Stimulated activated memory B cell treated with anti-CD40 and anti-IgM and Interleukin-4, amounts not matched to agents 10 μg/mL and 1 μg/mL and 100 μg/mL, for 72 hours (primary cell): ENCODE results near the gene ACTN2.
A peak's percentile ranks its signal among the peaks of the same experiment; 100 is the strongest.

Source experiments
- ATAC-seq: fragments of 150-1000 bp; cut with Tn5 transposase; 2 replicates; pipeline ENCODE4 v1.10.0; 2021
- H3K27ac Mint-ChIP-seq: one replicate; pipeline ENCODE4 v1.8.0; 2022; ENCODE audit warnings: mild to moderate bottlenecking, mixed read lengths
- H3K27me3 Mint-ChIP-seq: one replicate; pipeline ENCODE4 v1.8.0; 2022; ENCODE audit warnings: mixed read lengths
- H3K36me3 Mint-ChIP-seq: one replicate; pipeline ENCODE4 v1.8.0; 2022; ENCODE audit warnings: mixed read lengths
- H3K4me1 Mint-ChIP-seq: one replicate; pipeline ENCODE4 v1.8.0; 2022; ENCODE audit warnings: mixed read lengths
- H3K4me3 Mint-ChIP-seq: one replicate; pipeline ENCODE4 v1.8.0; 2022; ENCODE audit warnings: mild to moderate bottlenecking, moderate library complexity, mixed read lengths
- H3K9me3 Mint-ChIP-seq: one replicate; pipeline ENCODE4 v1.8.0; 2022; ENCODE audit warnings: mixed read lengths

ACTN2 gene

DNA sequence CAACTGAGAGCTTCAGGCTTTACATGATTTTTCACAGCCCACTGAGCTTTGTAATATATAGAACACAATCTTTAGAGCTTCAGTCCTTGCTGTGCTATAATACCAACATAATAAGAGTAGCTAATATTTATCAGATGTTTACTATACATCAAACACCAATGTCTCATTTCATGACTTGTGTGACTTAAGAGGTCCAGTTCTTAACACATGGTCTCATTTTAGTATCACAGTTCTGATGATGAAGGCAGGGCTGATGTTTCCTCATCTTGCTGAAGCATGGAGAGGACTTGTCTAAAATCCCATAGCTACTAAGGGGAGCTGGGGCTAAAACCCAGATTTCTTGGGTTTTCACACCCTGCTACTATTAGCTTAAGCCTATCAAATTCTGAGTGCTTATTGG lies 114.3 kb downstream of the ACTN2 start:
- Mint-ChIP-seq H3K9me3 (no peaks in the 10 kb centered on the region), H3K27me3 (no peaks in the 10 kb centered on the region), H3K4me1 (peaks cover 56% of the 10 kb centered on the region), H3K4me3 (no peak overlapping the region), H3K36me3 (peaks cover 33% of the 10 kb centered on the region), H3K27ac (no peak overlapping the region)
- ATAC-seq, result no peak

DNA sequence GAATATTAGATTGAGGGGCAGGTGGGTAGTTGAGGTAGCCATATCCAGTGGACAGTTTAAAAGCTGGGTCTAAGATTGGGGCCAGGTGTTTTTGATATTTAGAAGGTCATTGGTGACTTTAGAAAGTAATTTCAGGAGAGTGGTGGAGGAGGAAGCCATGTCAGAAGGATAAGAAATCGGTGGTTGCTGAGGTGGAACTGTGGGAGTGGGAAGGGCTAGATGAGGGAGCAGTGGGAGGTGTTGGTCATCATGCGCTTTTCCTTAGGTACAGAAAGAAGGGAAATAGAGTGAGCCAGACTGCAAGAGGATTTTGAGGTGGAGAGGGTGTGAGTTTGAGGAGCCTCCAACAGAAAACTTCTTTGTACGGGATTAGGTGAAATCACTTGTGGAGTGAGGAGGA lies 116.0 kb downstream of the ACTN2 start:
- Mint-ChIP-seq H3K27ac (peak overlapping the region; percentile 6), H3K36me3 (peaks cover 42% of the 10 kb centered on the region), H3K4me1 (peaks cover 44% of the 10 kb centered on the region), H3K9me3 (no peaks in the 10 kb centered on the region), H3K27me3 (no peaks in the 10 kb centered on the region), H3K4me3 (no peak overlapping the region)
- no peak for ATAC-seq

DNA sequence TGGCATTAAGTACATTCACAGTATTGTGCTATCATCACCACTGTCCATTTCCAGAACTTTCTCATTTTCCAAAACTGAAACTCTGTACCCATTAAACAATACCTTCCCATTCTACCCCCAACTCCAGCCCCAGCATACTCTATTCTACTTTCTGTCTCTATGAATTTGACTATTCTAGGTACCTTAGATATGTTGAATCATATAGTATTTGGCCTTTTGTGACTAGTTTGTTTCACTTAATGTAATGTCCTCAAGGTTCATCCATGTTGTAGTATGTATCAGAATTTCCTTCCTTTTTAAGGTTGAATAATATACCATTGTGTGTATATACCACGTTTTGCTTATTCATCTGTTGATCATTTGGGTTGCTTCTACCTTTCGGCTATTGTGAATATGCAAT lies 120.3 kb downstream of the ACTN2 start:
- ATAC-seq, result no peak
- H3K36me3 Mint-ChIP-seq, result peaks cover 59% of the 10 kb centered on the region

DNA sequence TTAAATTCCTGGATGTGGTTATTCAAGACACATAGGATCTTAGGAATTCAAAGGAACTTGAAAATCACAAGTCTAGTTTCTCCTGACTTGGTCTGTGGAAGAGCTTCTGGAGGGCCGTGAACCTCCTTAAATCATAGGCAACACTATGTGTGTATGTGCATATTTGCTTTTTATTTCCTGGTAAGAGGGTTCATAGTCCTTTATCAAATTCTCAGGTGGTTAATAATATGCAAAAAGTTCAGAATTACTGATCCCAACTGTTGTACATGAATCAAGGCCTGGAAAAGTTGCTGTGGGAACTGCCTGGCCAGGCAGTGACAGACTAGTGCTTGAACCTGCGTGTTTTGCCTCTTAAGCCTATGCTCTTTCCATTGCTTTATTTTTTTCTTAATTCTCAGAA lies 121.7 kb downstream of the ACTN2 start:
- no peak for ATAC-seq
- H3K4me3 Mint-ChIP-seq, result no peak overlapping the region
- no peaks in the 10 kb centered on the region for H3K27me3 Mint-ChIP-seq
- no peaks in the 10 kb centered on the region for H3K9me3 Mint-ChIP-seq
- no peak overlapping the region for H3K27ac Mint-ChIP-seq
- H3K36me3 Mint-ChIP-seq, result peaks cover 54% of the 10 kb centered on the region
- H3K4me1 Mint-ChIP-seq, result peaks cover 7% of the 10 kb centered on the region

More for the DNA sequence above, 120.3 kb downstream of the ACTN2 start:
- Mint-ChIP-seq H3K4me1 (peaks cover 21% of the 10 kb centered on the region), H3K27ac (no peak overlapping the region), H3K27me3 (no peaks in the 10 kb centered on the region), H3K9me3 (no peaks in the 10 kb centered on the region), H3K4me3 (no peak overlapping the region)

DNA sequence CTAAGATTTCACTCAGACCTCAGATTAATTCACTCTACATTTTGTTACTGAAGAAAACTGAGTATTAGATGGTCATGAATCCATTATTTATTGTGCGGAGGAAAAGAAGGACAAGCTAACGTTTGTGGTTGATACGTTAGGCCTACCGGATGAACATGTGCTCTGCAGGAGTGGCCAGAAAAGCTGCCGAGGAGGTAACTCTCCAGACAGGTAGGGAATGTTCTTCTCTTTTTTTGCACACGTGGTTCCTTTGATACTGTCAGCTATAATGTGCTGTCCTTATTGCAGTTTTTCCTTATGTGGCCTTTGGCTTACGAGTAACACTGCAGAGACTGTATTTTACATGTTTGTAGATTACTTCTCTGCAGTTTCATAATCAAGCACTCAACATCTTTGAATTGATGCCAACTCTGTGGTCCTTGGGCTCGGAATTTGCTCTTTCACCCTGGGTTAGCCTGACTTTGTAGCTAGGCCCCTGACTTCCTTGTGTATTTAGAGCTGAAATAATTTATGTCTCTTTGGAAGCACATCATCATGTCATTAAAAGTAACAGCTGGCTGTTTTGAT lies 122.3 kb downstream of the ACTN2 start:
- H3K4me3 Mint-ChIP-seq, result no peak overlapping the region
- H3K4me1 Mint-ChIP-seq, result peaks cover 7% of the 10 kb centered on the region
- peaks cover 52% of the 10 kb centered on the region for H3K36me3 Mint-ChIP-seq
- H3K27ac Mint-ChIP-seq, result no peak overlapping the region
- no peaks in the 10 kb centered on the region for H3K9me3 Mint-ChIP-seq
- ATAC-seq, result no peak
- no peaks in the 10 kb centered on the region for H3K27me3 Mint-ChIP-seq

DNA sequence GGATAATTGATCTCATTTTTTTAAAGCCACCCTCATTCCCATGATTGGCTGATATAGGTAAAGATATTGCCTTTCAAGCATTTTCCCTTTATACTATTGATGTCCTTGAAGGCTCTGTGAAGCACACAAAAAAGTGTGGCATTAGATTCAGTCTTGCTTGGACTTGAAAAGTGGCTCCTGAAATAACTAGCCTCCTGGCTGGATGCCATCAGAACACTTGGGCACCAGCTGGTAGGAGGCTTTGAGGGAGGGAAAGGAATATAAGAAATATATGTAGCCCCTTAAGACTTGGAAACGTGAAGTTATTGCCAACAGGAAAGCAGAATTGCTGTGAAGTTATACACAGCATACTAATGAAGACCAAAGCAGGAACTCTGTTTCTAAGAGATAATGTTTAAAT lies 122.8 kb downstream of the ACTN2 start:
- no peaks in the 10 kb centered on the region for H3K27me3 Mint-ChIP-seq
- no peak overlapping the region for H3K4me3 Mint-ChIP-seq
- peaks cover 57% of the 10 kb centered on the region for H3K36me3 Mint-ChIP-seq
- no peak overlapping the region for H3K27ac Mint-ChIP-seq
- peaks cover 7% of the 10 kb centered on the region for H3K4me1 Mint-ChIP-seq
- no peaks in the 10 kb centered on the region for H3K9me3 Mint-ChIP-seq
- ATAC-seq, result no peak

DNA sequence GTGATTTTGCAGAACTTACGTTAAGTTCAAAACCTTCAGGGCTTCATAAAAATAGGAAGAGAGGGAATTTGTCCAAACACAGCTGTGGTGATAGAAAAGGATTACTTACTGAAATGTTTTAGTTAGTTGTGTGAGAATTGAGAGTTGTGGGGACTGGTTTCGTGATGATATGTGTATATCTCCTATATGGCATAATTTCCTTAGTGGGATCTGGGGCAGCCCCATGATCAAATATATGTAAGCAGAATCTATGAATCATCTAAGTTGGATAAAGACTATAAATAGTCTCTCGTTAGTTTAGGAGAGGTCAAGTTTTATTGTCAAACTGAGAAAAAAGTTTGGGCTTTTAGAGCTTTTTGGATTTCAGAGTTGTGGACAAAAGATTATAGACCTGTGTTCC lies 123.7 kb downstream of the ACTN2 start:
- ATAC-seq, result no peak
- Mint-ChIP-seq H3K36me3 (peaks cover 57% of the 10 kb centered on the region), H3K4me3 (no peak overlapping the region), H3K4me1 (peaks cover 4% of the 10 kb centered on the region), H3K27me3 (no peaks in the 10 kb centered on the region), H3K9me3 (no peaks in the 10 kb centered on the region), H3K27ac (no peak overlapping the region)

DNA sequence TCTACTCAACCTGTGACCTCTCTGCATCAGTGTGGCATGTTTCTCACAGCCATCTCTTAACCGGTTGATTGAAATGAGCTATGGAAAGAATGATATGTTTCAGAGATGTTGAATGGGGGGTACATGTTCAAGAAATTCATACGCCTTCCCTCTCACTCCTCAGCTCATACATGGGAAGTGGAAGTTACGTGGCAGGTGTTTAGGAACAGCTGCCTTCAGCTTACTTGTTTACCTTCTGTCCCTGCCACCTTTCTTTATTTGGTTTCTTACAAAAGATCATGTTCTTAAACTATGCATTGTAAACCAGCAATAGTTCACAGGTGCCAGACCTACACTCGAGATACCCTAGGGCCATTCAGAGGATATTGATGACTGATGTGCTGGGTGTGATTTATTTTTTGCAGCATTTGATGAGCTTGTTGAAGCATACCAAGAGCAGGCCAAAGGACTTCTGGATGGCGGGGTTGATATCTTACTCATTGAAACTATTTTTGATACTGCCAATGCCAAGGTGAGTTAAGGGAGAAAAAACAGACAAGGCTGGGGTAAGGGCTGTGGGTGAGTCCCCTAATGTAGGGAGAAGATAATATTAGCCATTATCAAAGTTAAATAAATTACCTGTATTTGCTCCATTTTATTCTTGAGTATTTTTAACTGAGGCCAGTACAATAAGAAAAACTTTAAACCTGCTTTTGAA lies 126.2 kb downstream of the ACTN2 start:
- H3K4me1 Mint-ChIP-seq, result no peaks in the 10 kb centered on the region
- H3K27me3 Mint-ChIP-seq, result no peaks in the 10 kb centered on the region
- no peak overlapping the region for H3K27ac Mint-ChIP-seq
- H3K9me3 Mint-ChIP-seq, result no peaks in the 10 kb centered on the region
- no peak overlapping the region for H3K4me3 Mint-ChIP-seq
- peaks cover 63% of the 10 kb centered on the region for H3K36me3 Mint-ChIP-seq
- ATAC-seq, result no peak
